Activated T-cell treated with anti-CD3 and anti-CD28 coated beads, Interleukin-2, amount 50 U/mL, for 72 hours (primary cell): ENCODE measurements around the gene STMN1. TPM values are rescaled to one million over a fixed set of nuclear protein-coding genes. Genes with fewer than 3 reads are reported as not detected.
"Not testable (repeated sequence)": the region's sequence is repeated elsewhere in the genome, so short reads cannot be mapped to it uniquely, and the experiment has no call there.

Experiments used
- ATAC-seq, 2 donors: fragments of 150-1000 bp; cut with Tn5 transposase; replicated peaks in 1 of 2; 2 replicates each; pipeline ENCODE4 v1.10.0; 2021; ENCODE audit warnings: moderate library complexity in 2 of 2, mild to moderate bottlenecking in 1 of 2
- DNase-seq, 2 donors: peaks; one replicate each; pipeline ENCODE4 v3.0.0; 2021 to 2022; ENCODE audit warnings: mixed read lengths in 1 of 2
- H3K27ac Mint-ChIP-seq: one replicate; pipeline ENCODE4 v1.8.0; 2022; ENCODE audit warnings: mild to moderate bottlenecking, moderate library complexity, mixed read lengths
- H3K27me3 Mint-ChIP-seq: one replicate; pipeline ENCODE4 v1.8.0; 2022; ENCODE audit warnings: low read depth, mixed read lengths
- H3K36me3 Mint-ChIP-seq, 2 donors: one replicate each; pipeline ENCODE4 v1.8.0; 2022; ENCODE audit warnings: mixed read lengths in 2 of 2, mild to moderate bottlenecking in 1 of 2; ENCODE audit not compliant: insufficient read depth in 2 of 2
- H3K4me1 Mint-ChIP-seq: one replicate; pipeline ENCODE4 v1.8.0; 2022; ENCODE audit warnings: low read depth, mixed read lengths
- H3K4me3 Mint-ChIP-seq, 2 donors: one replicate each; pipeline ENCODE4 v1.8.0; 2022; ENCODE audit warnings: mild to moderate bottlenecking in 2 of 2, mixed read lengths in 2 of 2, moderate library complexity in 2 of 2
- H3K9me3 Mint-ChIP-seq, 2 donors: one replicate each; pipeline ENCODE4 v1.8.0; 2022; ENCODE audit warnings: mixed read lengths in 2 of 2
- total RNA-seq, 2 donors: library from RNA; stranded (reverse); gene quantifications; one replicate each; pipeline ENCODE4 v1.2.3, GENCODE V29; 2022

Gene STMN1
- 100 to 1,000 TPM; 379 to 478 TPM for total RNA-seq

- H3K4me3 Mint-ChIP-seq = peak within 1 kb of the TSS; percentile 84 to 100
- ATAC-seq (peak; percentile 81 to 83), DNase-seq (peak; percentile 90 to 92)
- peaks cover 13 to 33% of the 10 kb centered on the region in 2 donors for H3K36me3 Mint-ChIP-seq
- H3K9me3 Mint-ChIP-seq = no peaks in the 10 kb centered on the region
- peak within 1 kb of the TSS; percentile 98 for H3K27ac Mint-ChIP-seq
- peaks cover 27% of the 10 kb centered on the region for H3K4me1 Mint-ChIP-seq
- H3K27me3 Mint-ChIP-seq = peaks cover 11% of the 10 kb centered on the region
Measured at GRCh38 chr1:25905680-25906643, at the start of gene STMN1. Gene STMN1 (minus strand): TSS chr1:25906419. CDS start chr1:25904676, 1,743 bp downstream.

DNA sequence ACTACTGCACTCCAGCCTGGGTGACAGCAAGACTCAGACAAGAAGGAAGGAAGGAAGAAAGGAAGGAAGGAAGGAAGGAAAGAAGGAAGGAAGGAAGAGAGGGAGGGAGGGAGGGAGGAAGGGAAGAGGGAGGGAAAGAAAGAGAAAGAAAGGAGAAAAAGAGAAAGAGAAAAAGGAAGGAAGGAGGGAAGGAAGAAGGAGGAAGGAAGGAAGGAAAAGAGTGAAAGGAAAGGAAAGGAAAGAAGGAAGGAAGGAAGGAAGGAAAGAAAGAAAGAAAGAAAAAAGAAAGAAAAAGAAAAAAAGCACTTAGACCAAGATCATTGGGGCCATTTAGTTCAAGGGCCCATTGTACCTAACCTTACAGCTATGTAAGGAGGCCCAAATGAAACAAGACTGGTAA lies 49.3 kb upstream of the STMN1 start:
- DNase-seq (no peak), ATAC-seq (no peak)
- H3K9me3 Mint-ChIP-seq = peaks cover 0 to 1% of the 10 kb centered on the region in 2 donors
- no peak overlapping the region for H3K4me3 Mint-ChIP-seq
- no peaks in the 10 kb centered on the region for H3K4me1 Mint-ChIP-seq
- no peaks in the 10 kb centered on the region for H3K27me3 Mint-ChIP-seq
- no peak overlapping the region for H3K27ac Mint-ChIP-seq
- peaks cover 2 to 12% of the 10 kb centered on the region in 2 donors for H3K36me3 Mint-ChIP-seq

- Mint-ChIP-seq H3K27ac (peak overlapping the region; percentile 74), H3K9me3 (peaks cover 1 to 2% of the 10 kb centered on the region in 2 donors), H3K27me3 (no peaks in the 10 kb centered on the region), H3K36me3 (peaks cover 2 to 8% of the 10 kb centered on the region in 2 donors), H3K4me1 (no peaks in the 10 kb centered on the region), H3K4me3 (no peak overlapping the region)
- DNase-seq (no peak), ATAC-seq (no peak)
Measured at GRCh38 chr1:25954282-25954938, 48.2 kb upstream of the STMN1 start.

- Mint-ChIP-seq H3K27me3 (no peaks in the 10 kb centered on the region), H3K9me3 (peaks cover 0 to 2% of the 10 kb centered on the region in 2 donors)
- no peak for ATAC-seq
Measured at GRCh38 chr1:25952841-25953401, 46.7 kb upstream of the STMN1 start.

DNA sequence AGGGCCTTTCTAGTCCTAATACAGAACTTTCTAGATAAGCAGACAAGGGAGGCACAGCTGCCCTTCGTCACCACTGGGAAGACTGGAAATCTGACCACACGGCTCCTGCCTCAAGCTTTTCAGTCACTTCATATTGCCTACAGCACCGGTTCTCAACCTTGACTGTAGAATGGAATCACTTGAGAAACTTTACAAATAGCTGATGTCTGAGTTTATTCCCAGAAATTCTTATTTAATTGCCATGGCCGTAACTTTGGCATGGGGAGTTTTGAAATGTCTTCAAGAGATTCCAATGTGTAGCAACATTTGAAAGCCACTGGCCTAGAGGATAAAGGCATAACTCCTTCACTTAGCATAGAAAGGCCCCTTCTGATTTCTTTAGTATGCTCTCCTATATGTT lies 42.4 kb upstream of the STMN1 start:
- Mint-ChIP-seq H3K27ac (no peak overlapping the region), H3K27me3 (no peaks in the 10 kb centered on the region), H3K36me3 (no peaks in the 10 kb centered on the region), H3K4me1 (no peaks in the 10 kb centered on the region), H3K9me3 (peaks cover 2% of the 10 kb centered on the region in 2 donors), H3K4me3 (no peak overlapping the region)
- DNase-seq (no peak), ATAC-seq (no peak)

More at GRCh38 chr1:25952841-25953401, 46.7 kb upstream of the STMN1 start:
- DNase-seq = no peak
- no peak overlapping the region for H3K27ac Mint-ChIP-seq
- H3K4me1 Mint-ChIP-seq = no peaks in the 10 kb centered on the region
- no peak overlapping the region for H3K4me3 Mint-ChIP-seq
- H3K36me3 Mint-ChIP-seq = peaks cover 0 to 3% of the 10 kb centered on the region in 2 donors

GRCh38 chr1:25947027-25947426 lies 40.8 kb upstream of the STMN1 start:
- H3K4me1 Mint-ChIP-seq = no peaks in the 10 kb centered on the region
- DNase-seq = no peak
- no peaks in the 10 kb centered on the region for H3K27me3 Mint-ChIP-seq
- no peak for ATAC-seq
- H3K9me3 Mint-ChIP-seq = peaks cover 2 to 4% of the 10 kb centered on the region in 2 donors
- H3K4me3 Mint-ChIP-seq = no peak overlapping the region
- no peak overlapping the region for H3K27ac Mint-ChIP-seq
- H3K36me3 Mint-ChIP-seq = peaks cover 3 to 6% of the 10 kb centered on the region in 2 donors

- H3K4me1 Mint-ChIP-seq = no peaks in the 10 kb centered on the region
- peaks cover 2 to 4% of the 10 kb centered on the region in 2 donors for H3K9me3 Mint-ChIP-seq
- no peak overlapping the region for H3K4me3 Mint-ChIP-seq
- no peak overlapping the region for H3K27ac Mint-ChIP-seq
- no peaks in the 10 kb centered on the region for H3K27me3 Mint-ChIP-seq
- H3K36me3 Mint-ChIP-seq = peaks cover 3 to 6% of the 10 kb centered on the region in 2 donors
- no peak for DNase-seq
- ATAC-seq = no peak
Measured at GRCh38 chr1:25945761-25946160, 39.5 kb upstream of the STMN1 start.

DNA sequence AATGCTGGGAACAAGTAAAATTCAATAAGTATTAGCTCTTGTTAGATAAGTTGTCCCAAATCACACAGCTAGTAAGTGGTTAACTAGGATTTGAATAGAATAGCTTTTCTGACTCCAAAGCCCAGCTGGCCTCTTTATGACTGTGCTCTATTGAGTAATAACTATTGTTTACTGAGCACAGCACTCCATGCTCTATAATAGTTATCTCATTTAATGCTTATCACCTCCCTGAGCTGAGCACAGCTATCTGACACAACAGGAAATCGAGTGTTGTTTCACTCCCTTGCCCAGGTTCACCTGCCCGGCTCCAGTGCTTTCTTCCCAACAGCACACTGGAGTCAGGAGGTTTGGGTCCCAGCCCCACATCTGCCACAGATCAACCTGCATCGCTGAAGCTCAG lies 38.8 kb upstream of the STMN1 start:
- Mint-ChIP-seq H3K4me3 (no peak overlapping the region), H3K36me3 (peaks cover 3 to 6% of the 10 kb centered on the region in 2 donors), H3K4me1 (no peaks in the 10 kb centered on the region), H3K27ac (no peak overlapping the region), H3K27me3 (no peaks in the 10 kb centered on the region), H3K9me3 (peaks cover 2 to 3% of the 10 kb centered on the region in 2 donors)
- DNase-seq = no peak
- no peak for ATAC-seq

GRCh38 chr1:25943511-25943910 lies 37.3 kb upstream of the STMN1 start:
- not testable (repeated sequence) for H3K36me3 Mint-ChIP-seq, H3K27ac Mint-ChIP-seq, H3K4me3 Mint-ChIP-seq, H3K27me3 Mint-ChIP-seq, ATAC-seq, H3K9me3 Mint-ChIP-seq, DNase-seq, H3K4me1 Mint-ChIP-seq

- no peak overlapping the region for H3K27ac Mint-ChIP-seq
Measured at GRCh38 chr1:25936947-25937346, 30.7 kb upstream of the STMN1 start.

GRCh38 chr1:25933479-25934365 lies 27.5 kb upstream of the STMN1 start:
- H3K27ac Mint-ChIP-seq = no peak overlapping the region
- DNase-seq (no peak), ATAC-seq (no peak)
- no peaks in the 10 kb centered on the region for H3K36me3 Mint-ChIP-seq
- H3K27me3 Mint-ChIP-seq = no peaks in the 10 kb centered on the region
- no peaks in the 10 kb centered on the region for H3K9me3 Mint-ChIP-seq
- peaks cover 10% of the 10 kb centered on the region for H3K4me1 Mint-ChIP-seq
- H3K4me3 Mint-ChIP-seq = no peak overlapping the region

More at GRCh38 chr1:25936947-25937346, 30.7 kb upstream of the STMN1 start:
- ATAC-seq (no peak), DNase-seq (no peak)
- Mint-ChIP-seq H3K4me1 (peaks cover 10% of the 10 kb centered on the region), H3K27me3 (no peaks in the 10 kb centered on the region), H3K4me3 (no peak overlapping the region), H3K9me3 (no peaks in the 10 kb centered on the region), H3K36me3 (no peaks in the 10 kb centered on the region)

DNA sequence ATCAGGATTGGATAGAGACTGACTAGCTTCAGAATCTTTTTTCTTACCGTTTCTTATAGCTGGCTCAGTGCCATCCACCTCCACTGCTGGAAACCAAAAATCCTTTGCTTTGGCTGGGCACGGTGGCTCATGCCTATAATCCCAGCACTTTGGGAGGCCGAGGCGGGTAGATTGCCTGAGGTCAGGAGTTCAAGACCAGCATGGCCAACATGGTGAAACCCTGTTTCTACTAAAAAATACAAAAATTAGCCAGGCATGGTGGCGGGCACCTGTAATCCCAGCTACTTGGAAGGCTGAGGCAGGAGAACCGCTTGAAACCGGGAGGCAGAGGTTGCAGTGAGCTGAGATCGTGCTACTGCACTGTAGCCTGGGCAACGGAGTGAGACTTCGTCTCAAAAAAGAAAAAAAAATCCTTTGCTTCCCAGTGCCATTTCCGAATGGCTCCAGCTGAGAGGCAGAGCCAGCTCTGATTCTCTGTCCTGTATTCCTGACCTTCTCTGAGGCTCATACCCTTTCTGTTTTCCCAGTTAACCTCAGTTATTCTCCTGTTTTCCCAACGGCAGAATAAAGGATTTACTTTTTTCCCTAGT lies 26.7 kb upstream of the STMN1 start:
- H3K4me3 Mint-ChIP-seq, H3K9me3 Mint-ChIP-seq, H3K36me3 Mint-ChIP-seq, H3K27ac Mint-ChIP-seq, DNase-seq, H3K27me3 Mint-ChIP-seq, ATAC-seq: not testable (repeated sequence)
- H3K4me1 Mint-ChIP-seq = peaks cover 10% of the 10 kb centered on the region
